Prostate gland (tissue), 2 donors: ENCODE measurements around the gene RNF213.

ENCODE experiments used
- POLR2A ChIP-seq: fragments of 450-650 bp; IDR thresholded peaks from one replicate; pipeline ENCODE4 v1.6.1; 2016; ENCODE audit warnings: antibody characterized with exemption, mild to moderate bottlenecking
- POLR2AphosphoS5 ChIP-seq: sonication (generic); formaldehyde crosslinking; IDR thresholded peaks from one replicate; pipeline ENCODE4 v1.6.1; 2017; ENCODE audit warnings: antibody characterized with exemption
- TF ChIP-seq, protein P1 (sequence below), 4 experiments: fragments of 200-600 bp in 2 of 4; fragments of 450-650 bp in 2 of 4; sonication (generic) in 2 of 4; IDR thresholded peaks; 1 replicate in 3 of 4; 2 replicates in 1 of 4; pipeline ENCODE4 v1.5.1; 2016 to 2019; ENCODE audit warnings: antibody characterized with exemption in 4 of 4, mild to moderate bottlenecking in 2 of 4, moderate library complexity in 2 of 4

DNA sequence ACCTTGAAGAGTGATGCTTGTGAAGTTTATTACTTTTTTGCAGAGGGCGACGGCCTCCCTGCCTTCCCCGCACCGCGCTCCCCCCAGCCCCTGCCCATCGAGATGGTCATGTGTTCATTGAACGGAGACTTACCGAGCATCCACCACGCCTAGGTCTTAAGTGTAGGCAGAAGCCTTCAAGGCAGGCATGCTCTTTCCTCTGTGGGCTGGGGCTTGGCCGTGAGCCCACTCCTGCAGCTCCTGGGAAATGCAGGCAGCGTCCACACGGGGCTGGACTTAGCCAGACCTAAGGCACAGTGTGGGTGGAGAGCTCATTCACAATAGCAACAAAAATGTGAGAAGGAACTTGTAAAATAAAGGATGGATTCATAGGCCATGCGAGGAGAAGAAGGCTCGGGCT is 19.2 kb downstream of the RNF213 start:
- TF ChIP-seq, protein P1, sequence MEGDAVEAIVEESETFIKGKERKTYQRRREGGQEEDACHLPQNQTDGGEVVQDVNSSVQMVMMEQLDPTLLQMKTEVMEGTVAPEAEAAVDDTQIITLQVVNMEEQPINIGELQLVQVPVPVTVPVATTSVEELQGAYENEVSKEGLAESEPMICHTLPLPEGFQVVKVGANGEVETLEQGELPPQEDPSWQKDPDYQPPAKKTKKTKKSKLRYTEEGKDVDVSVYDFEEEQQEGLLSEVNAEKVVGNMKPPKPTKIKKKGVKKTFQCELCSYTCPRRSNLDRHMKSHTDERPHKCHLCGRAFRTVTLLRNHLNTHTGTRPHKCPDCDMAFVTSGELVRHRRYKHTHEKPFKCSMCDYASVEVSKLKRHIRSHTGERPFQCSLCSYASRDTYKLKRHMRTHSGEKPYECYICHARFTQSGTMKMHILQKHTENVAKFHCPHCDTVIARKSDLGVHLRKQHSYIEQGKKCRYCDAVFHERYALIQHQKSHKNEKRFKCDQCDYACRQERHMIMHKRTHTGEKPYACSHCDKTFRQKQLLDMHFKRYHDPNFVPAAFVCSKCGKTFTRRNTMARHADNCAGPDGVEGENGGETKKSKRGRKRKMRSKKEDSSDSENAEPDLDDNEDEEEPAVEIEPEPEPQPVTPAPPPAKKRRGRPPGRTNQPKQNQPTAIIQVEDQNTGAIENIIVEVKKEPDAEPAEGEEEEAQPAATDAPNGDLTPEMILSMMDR (IDR thresholded peaks at IDR 0.05), result peak in 1 of 4 experiments; percentile 13
- TF ChIP-seq POLR2A, result no peak
- no peak for TF ChIP-seq POLR2AphosphoS5
